ENCODE measurements around the gene MT1M.
A peak's percentile ranks its signal among the peaks of the same experiment; 100 is the strongest.
"Not testable (repeated sequence)": the region's sequence is repeated elsewhere in the genome, so short reads cannot be mapped to it uniquely, and the experiment has no call there.

Gene MT1M

GRCh38 chr16:56657555-56658326 lies 25.3 kb downstream of the MT1M start, which contains the start of gene MT1F:
Gene MT1F (plus strand): TSS chr16:56657959. CDS start chr16:56658059, 100 bp downstream.
- DNase-seq, result peak; percentile 58 to 70

- DNase-seq, result no peak
Measured at GRCh38 chr16:56658327-56658875, 25.9 kb downstream of the MT1M start.

GRCh38 chr16:56662357-56663354 lies 30.2 kb downstream of the MT1M start:
- peak in 1 of 2 donors; percentile 20 for DNase-seq

GRCh38 chr16:56664506-56664905 lies 32.0 kb downstream of the MT1M start:
- DNase-seq, result no peak

- DNase-seq, result not testable (repeated sequence)
Measured at GRCh38 chr16:56665286-56666261, 33.1 kb downstream of the MT1M start.

- DNase-seq, result no peak
Measured at GRCh38 chr16:56667581-56668571, 35.4 kb downstream of the MT1M start, which contains the start of gene MT1G. Gene MT1G (minus strand): TSS chr16:56668065. CDS start chr16:56667993, 72 bp downstream.

- DNase-seq, result no peak
Measured at GRCh38 chr16:56669005-56669839, 36.8 kb downstream of the MT1M start, which contains the start of gene MT1H. Gene MT1H (plus strand): TSS chr16:56669814. CDS start chr16:56669885, 71 bp downstream.

GRCh38 chr16:56669840-56670619 lies 37.6 kb downstream of the MT1M start:
- DNase-seq, result no peak

GRCh38 chr16:56670620-56670934 lies 38.1 kb downstream of the MT1M start:
- no peak for DNase-seq

GRCh38 chr16:56671691-56672090 lies 39.2 kb downstream of the MT1M start:
- not testable (repeated sequence) for DNase-seq

GRCh38 chr16:56672171-56672570 lies 39.7 kb downstream of the MT1M start:
- DNase-seq, result not testable (repeated sequence)

GRCh38 chr16:56672761-56673536 lies 40.5 kb downstream of the MT1M start:
- DNase-seq, result no peak

GRCh38 chr16:56673921-56674320 lies 41.5 kb downstream of the MT1M start:
- DNase-seq, result peak; percentile 20 to 27

- not testable (repeated sequence) for DNase-seq
Measured at GRCh38 chr16:56674570-56674969, 42.1 kb downstream of the MT1M start.

- DNase-seq, result peak; percentile 16 to 37
Measured at GRCh38 chr16:56675685-56676210, 43.3 kb downstream of the MT1M start.

GRCh38 chr16:56677474-56677873 lies 45.0 kb downstream of the MT1M start:
- no peak for DNase-seq

GRCh38 chr16:56679078-56679730 lies 46.7 kb downstream of the MT1M start:
- DNase-seq, result no peak

Measured in CD4-positive, alpha-beta T cell treated with Interleukin-1 beta for 1 hour (primary cell).